HEK293 (cell line): ENCODE results near the gene MYH15.
A peak's percentile ranks its signal among the peaks of the same experiment; 100 is the strongest.

Source experiments
- CTCF ChIA-PET: fragments of 350-600 bp; formaldehyde crosslinking; extraction: SDS; loops from one replicate; lab custom pipeline; 2021; ENCODE audit warnings: antibody characterized with exemption; lab: Yijun Ruan, JAX
- POLR2A ChIA-PET: fragments of 300-600 bp; formaldehyde crosslinking; extraction: SDS; loops from one replicate; lab custom pipeline; 2020; ENCODE audit warnings: antibody characterized with exemption, inconsistent platforms; lab: Yijun Ruan, JAX
- H3K27ac ChIP-seq: fragments of 200-500 bp; sonication (Bioruptor generic); 2 replicates; pipeline ENCODE4 v1.5.1; 2014; ENCODE audit warnings: low read depth, low read length, control low read depth, inconsistent platforms; ENCODE audit errors: extremely low read depth
- H3K36me3 ChIP-seq, 2 experiments: fragments of 200-500 bp in 1 of 2; sonication (Bioruptor generic) in 1 of 2; 1 replicate in 1 of 2; 2 replicates in 1 of 2; pipeline ENCODE4 v1.5.1; 2014 to 2017; ENCODE audit warnings: inconsistent platforms in 2 of 2, low read length in 2 of 2; ENCODE audit not compliant: control insufficient read depth in 2 of 2, insufficient read depth in 1 of 2
- H3K4me1 ChIP-seq: fragments of 200-500 bp; sonication (Bioruptor generic); 2 replicates; pipeline ENCODE4 v1.5.1; 2014; ENCODE audit warnings: mild to moderate bottlenecking, low read length, inconsistent platforms; ENCODE audit not compliant: control insufficient read depth, insufficient read depth
- H3K4me3 ChIP-seq: 2 replicates; pipeline ENCODE4 v1.5.1; 2011; ENCODE audit warnings: low read depth, mild to moderate bottlenecking, control low read depth, low read length, moderate library complexity
- H3K9me3 ChIP-seq: fragments of 200-500 bp; sonication (Bioruptor generic); 2 replicates; pipeline ENCODE4 v1.5.1; 2014; ENCODE audit warnings: low read depth, low read length, inconsistent platforms; ENCODE audit not compliant: control insufficient read depth, insufficient read depth
- GLIS1 ChIP-seq: fragments of 450-650 bp; formaldehyde crosslinking; IDR thresholded peaks from 2 replicates; pipeline ENCODE4 v1.5.1; 2016; ENCODE audit warnings: missing biosample characterization, missing genetic modification characterization
- KLF16 ChIP-seq: fragments of 450-650 bp; formaldehyde crosslinking; IDR thresholded peaks from 2 replicates; pipeline ENCODE4 v1.5.1; 2017; ENCODE audit warnings: missing biosample characterization, missing genetic modification characterization
- SETDB1 ChIP-seq: IDR thresholded peaks from one replicate; pipeline ENCODE4 v1.6.1; 2017; ENCODE audit warnings: mild to moderate bottlenecking, low read length, moderate library complexity, mixed read lengths; ENCODE audit not compliant: insufficient read length
- ZBTB48 ChIP-seq: fragments of 450-650 bp; formaldehyde crosslinking; IDR thresholded peaks from 2 replicates; pipeline ENCODE4 v1.5.1; 2016; ENCODE audit warnings: missing biosample characterization, missing genetic modification characterization
- ZNF114 ChIP-seq: fragments of 450-650 bp; formaldehyde crosslinking; IDR thresholded peaks from 2 replicates; pipeline ENCODE4 v1.5.0; 2017; ENCODE audit warnings: missing biosample characterization, missing genetic modification characterization
- ZNF132 ChIP-seq: fragments of 450-650 bp; formaldehyde crosslinking; IDR thresholded peaks from 2 replicates; pipeline ENCODE4 v1.5.1; 2017; ENCODE audit warnings: missing biosample characterization, missing genetic modification characterization, borderline replicate concordance
- ZNF157 ChIP-seq: fragments of 450-650 bp; formaldehyde crosslinking; IDR thresholded peaks from 2 replicates; pipeline ENCODE4 v1.5.1; 2016; ENCODE audit warnings: missing biosample characterization, missing genetic modification characterization
- ZNF561 ChIP-seq: fragments of 450-650 bp; IDR thresholded peaks from 2 replicates; pipeline ENCODE4 v1.5.1; 2018; ENCODE audit warnings: missing biosample characterization, missing genetic modification characterization, borderline replicate concordance
- ZNF596 ChIP-seq: fragments of 450-650 bp; IDR thresholded peaks from 2 replicates; pipeline ENCODE4 v1.5.0; 2018; ENCODE audit warnings: missing biosample characterization, mild to moderate bottlenecking, missing genetic modification characterization, moderate library complexity
- ZNF621 ChIP-seq: fragments of 450-650 bp; formaldehyde crosslinking; IDR thresholded peaks from 2 replicates; pipeline ENCODE4 v1.5.1; 2017; ENCODE audit warnings: missing biosample characterization, missing genetic modification characterization
- ZNF623 ChIP-seq: fragments of 450-650 bp; formaldehyde crosslinking; IDR thresholded peaks from 2 replicates; pipeline ENCODE4 v1.5.1; 2016; ENCODE audit warnings: missing biosample characterization, missing genetic modification characterization
- ZNF707 ChIP-seq: fragments of 450-650 bp; formaldehyde crosslinking; IDR thresholded peaks from 2 replicates; pipeline ENCODE4 v1.5.1; 2016; ENCODE audit warnings: missing biosample characterization, missing genetic modification characterization
- ZNF76 ChIP-seq: fragments of 450-650 bp; formaldehyde crosslinking; IDR thresholded peaks from 2 replicates; pipeline ENCODE4; 2016; ENCODE audit warnings: low read depth, missing biosample characterization, missing genetic modification characterization, borderline replicate concordance
- ZNF777 ChIP-seq: fragments of 450-650 bp; formaldehyde crosslinking; IDR thresholded peaks from 2 replicates; pipeline ENCODE4 v1.5.1; 2017; ENCODE audit warnings: missing biosample characterization, missing genetic modification characterization, borderline replicate concordance
- ZNF837 ChIP-seq: fragments of 450-650 bp; formaldehyde crosslinking; IDR thresholded peaks from 2 replicates; pipeline ENCODE4 v1.5.1; 2016; ENCODE audit warnings: missing biosample characterization, missing genetic modification characterization
- TF ChIP-seq, protein P1 (sequence below): fragments of 450-650 bp; formaldehyde crosslinking; IDR thresholded peaks from 2 replicates; pipeline ENCODE4 v1.5.1; 2016; ENCODE audit warnings: missing biosample characterization, missing genetic modification characterization
- TF ChIP-seq, protein P2 (sequence below): fragments of 450-650 bp; formaldehyde crosslinking; IDR thresholded peaks from 2 replicates; pipeline ENCODE4 v1.5.1; 2017; ENCODE audit warnings: missing biosample characterization, missing genetic modification characterization

MYH15 gene

DNA sequence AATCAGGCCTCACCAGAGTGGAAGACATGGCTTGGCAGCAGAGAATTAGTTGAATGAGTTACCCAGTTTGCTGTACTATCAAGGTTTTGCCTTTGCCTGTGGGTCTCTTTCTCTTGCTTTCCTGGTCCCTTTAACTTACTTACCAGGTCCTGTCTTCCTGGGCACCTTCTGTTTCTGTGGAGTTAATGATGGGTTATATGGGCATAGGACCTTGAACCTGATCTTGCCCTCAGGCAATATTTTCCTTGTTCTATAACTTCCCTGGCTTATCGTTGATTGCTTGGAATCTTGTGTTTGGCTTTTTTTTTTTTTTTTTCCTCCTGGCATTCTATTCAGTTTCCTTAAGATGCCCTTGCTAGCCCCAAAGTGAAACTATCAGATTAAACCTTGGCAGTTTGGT is 107.2 kb downstream of the MYH15 start:
- no peaks in the 10 kb centered on the region for H3K9me3 ChIP-seq
- CTCF ChIA-PET, result no interaction called here
- POLR2A ChIA-PET, result no interaction called here

DNA sequence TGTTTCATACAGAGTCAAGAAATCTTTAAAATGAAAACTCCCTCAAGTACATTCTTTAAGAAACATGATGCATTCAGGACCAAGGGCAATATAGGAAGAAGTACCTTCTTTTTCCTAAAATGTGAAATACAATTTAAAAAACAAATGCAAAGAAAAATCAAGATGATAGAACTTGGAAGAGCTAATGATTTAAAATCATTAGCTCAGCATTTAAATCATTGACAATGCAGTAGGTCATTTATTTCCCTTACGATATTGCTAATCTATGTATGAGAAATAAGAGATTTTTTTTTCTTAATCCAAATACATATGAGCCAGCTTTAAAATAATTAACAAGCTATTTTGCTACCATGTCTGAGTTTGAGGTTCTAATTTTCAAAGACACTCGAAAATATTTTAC is 108.6 kb downstream of the MYH15 start:
- TF ChIP-seq ZNF114 (tag by site-specific recombination), result no peak
- no peak for TF ChIP-seq ZNF561 (tag by site-specific recombination)
- H3K4me1 ChIP-seq, result peaks cover 5% of the 10 kb centered on the region; the same call in 1 of the 2 replicates
- H3K27ac ChIP-seq, result no peak overlapping the region
- POLR2A ChIA-PET, result no interaction called here
- H3K36me3 ChIP-seq, result no peaks in the 10 kb centered on the region
- no peak overlapping the region for H3K4me3 ChIP-seq
- CTCF ChIA-PET, result interaction anchor here (0.5 kb wide), 1 partner anchor 1341 kb away, joined by 3 read pairs; no protein-coding TSS in a partner anchor
- no peaks in the 10 kb centered on the region for H3K9me3 ChIP-seq

More for the DNA sequence above, 107.2 kb downstream of the MYH15 start:
- Histone ChIP-seq H3K27ac (no peak overlapping the region), H3K4me3 (no peak overlapping the region), H3K4me1 (peaks cover 5% of the 10 kb centered on the region; the same call in 1 of the 2 replicates)
- TF ChIP-seq ZBTB48 (tag by site-specific recombination) (no peak), ZNF132 (tag by site-specific recombination) (no peak), ZNF621 (tag by site-specific recombination) (no peak)
- TF ChIP-seq, protein P1, sequence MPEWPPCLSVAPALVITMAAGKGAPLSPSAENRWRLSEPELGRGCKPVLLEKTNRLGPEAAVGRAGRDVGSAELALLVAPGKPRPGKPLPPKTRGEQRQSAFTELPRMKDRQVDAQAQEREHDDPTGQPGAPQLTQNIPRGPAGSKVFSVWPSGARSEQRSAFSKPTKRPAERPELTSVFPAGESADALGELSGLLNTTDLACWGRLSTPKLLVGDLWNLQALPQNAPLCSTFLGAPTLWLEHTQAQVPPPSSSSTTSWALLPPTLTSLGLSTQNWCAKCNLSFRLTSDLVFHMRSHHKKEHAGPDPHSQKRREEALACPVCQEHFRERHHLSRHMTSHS, result no peak
- TF ChIP-seq, all 188 proteins: peak for 0
- no peaks in the 10 kb centered on the region for H3K36me3 ChIP-seq

DNA sequence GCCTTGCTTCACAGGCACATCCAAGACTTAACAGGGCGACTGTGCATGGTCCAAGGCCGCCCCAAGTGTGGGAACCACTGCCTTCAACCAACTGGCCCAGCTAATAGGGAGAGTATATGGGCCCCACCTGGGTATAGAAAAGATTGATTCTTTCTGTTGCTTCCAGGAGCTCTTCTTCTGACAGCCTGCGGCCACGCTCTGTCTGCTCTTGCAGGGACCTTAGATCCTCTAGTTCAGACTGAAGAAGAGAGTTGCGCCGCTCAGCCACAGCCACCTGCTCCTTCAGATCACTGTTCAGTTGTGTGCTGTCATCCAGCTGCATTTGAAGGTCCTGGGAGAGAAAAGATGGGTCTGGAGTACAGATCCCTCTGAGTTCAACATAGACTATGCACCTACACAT is 111.9 kb downstream of the MYH15 start:
- POLR2A ChIA-PET, result no interaction called here
- CTCF ChIA-PET, result no interaction called here
- H3K36me3 ChIP-seq, result no peaks in the 10 kb centered on the region
- H3K9me3 ChIP-seq, result no peaks in the 10 kb centered on the region
- no peak overlapping the region for H3K27ac ChIP-seq
- no peaks in the 10 kb centered on the region for H3K4me1 ChIP-seq
- TF ChIP-seq ZNF76 (tag by site-specific recombination) (no peak), ZNF596 (tag by site-specific recombination) (no peak), ZNF837 (tag by site-specific recombination) (no peak)
- H3K4me3 ChIP-seq, result no peak overlapping the region

DNA sequence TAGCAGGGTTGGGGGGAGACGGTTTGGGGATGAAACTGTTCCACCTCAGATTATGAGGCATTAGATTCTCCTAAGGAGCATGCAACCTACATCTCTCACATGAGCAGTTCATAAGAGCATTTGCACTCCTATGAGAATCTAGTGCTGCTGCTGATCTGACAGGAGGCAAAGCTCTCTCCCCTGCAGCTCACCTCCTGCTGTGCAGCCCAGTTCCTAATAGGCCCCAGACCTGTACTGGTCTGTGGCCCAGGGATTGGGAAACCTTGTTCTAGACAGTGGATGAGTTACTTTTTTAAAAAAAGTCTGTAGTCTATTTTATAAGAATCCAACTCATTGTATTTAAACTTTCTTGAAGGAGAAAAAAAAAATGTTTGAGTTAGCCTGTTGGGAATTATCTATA is 114.1 kb downstream of the MYH15 start:
- H3K9me3 ChIP-seq, result no peaks in the 10 kb centered on the region
- TF ChIP-seq KLF16 (no peak), GLIS1 (tag by site-specific recombination) (peak; percentile 43; the same call in 1 of the 2 replicates)
- no peaks in the 10 kb centered on the region for H3K4me1 ChIP-seq
- no peak overlapping the region for H3K27ac ChIP-seq
- CTCF ChIA-PET, result interaction anchor here (0.7 kb wide), 1 partner anchor 518 kb away, joined by 3 read pairs; no protein-coding TSS in a partner anchor
- POLR2A ChIA-PET, result no interaction called here
- H3K36me3 ChIP-seq, result no peaks in the 10 kb centered on the region
- H3K4me3 ChIP-seq, result no peak overlapping the region

DNA sequence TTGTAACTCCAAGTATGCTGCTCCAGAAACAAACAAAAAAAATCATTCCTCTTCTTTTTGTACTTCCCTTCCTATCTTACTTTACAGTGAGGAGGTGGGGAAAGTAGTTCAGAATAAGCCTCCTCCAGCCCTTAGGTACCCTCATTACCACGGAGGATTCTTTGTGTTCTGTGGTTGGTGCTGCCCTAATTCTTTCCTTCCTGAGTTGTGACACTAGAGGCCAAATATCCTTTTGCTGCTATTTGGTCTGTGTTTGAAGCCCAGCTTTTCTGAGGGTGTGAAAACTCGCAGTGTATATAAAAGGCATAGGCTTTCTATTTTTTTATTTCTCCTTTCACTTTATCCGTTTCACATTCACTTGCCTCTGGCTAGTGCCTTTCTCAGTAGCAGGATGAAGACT is 115.8 kb downstream of the MYH15 start:
- H3K27ac ChIP-seq, result no peak overlapping the region
- TF ChIP-seq ZNF707 (tag by site-specific recombination) (no peak), SETDB1 (no peak), ZNF157 (tag by site-specific recombination) (no peak), ZNF623 (tag by site-specific recombination) (no peak), ZNF777 (tag by site-specific recombination) (no peak), ZNF132 (tag by site-specific recombination) (no peak)
- TF ChIP-seq, protein P2, sequence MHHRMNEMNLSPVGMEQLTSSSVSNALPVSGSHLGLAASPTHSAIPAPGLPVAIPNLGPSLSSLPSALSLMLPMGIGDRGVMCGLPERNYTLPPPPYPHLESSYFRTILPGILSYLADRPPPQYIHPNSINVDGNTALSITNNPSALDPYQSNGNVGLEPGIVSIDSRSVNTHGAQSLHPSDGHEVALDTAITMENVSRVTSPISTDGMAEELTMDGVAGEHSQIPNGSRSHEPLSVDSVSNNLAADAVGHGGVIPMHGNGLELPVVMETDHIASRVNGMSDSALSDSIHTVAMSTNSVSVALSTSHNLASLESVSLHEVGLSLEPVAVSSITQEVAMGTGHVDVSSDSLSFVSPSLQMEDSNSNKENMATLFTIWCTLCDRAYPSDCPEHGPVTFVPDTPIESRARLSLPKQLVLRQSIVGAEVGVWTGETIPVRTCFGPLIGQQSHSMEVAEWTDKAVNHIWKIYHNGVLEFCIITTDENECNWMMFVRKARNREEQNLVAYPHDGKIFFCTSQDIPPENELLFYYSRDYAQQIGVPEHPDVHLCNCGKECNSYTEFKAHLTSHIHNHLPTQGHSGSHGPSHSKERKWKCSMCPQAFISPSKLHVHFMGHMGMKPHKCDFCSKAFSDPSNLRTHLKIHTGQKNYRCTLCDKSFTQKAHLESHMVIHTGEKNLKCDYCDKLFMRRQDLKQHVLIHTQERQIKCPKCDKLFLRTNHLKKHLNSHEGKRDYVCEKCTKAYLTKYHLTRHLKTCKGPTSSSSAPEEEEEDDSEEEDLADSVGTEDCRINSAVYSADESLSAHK (tag by site-specific recombination), result no peak
- POLR2A ChIA-PET, result no interaction called here
- CTCF ChIA-PET, result no interaction called here
- H3K36me3 ChIP-seq, result no peaks in the 10 kb centered on the region
- H3K4me3 ChIP-seq, result no peak overlapping the region
- no peaks in the 10 kb centered on the region for H3K9me3 ChIP-seq
- no peaks in the 10 kb centered on the region for H3K4me1 ChIP-seq
